ENCODE data around the gene PYGM.

The PYGM gene

DNA sequence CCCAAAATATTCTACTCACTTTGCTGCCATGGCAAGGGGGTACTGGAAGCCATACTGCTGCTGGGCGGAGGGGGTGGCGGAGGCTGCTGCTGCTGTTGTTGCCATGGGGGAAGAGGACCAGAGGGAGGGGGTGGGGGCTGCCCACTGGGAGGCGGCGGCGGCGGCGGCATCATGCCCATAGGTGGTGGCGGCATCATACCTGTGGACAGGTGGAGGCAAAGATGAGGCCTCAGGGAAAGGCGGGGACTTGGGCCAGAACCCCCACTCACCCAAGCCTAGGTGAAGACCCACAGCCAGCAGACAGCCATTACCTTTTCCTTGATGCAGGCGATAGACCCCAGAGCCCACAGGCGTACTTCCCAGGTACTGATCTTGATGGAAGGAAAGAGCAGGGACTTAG is 7.1 kb upstream of the PYGM start:
- no peak overlapping the region for H3K9ac ChIP-seq (ENCODE audit: insufficient read length)
- no peak overlapping the region for H3K4me3 ChIP-seq
- H3K9me3 ChIP-seq (ENCODE audit: low read depth, low read length) = no peaks in the 10 kb centered on the region
- peaks cover 92% of the 10 kb centered on the region for H3K36me3 ChIP-seq (ENCODE audit: insufficient read depth, low read length)
- no peak overlapping the region for H3K27ac ChIP-seq
- no peak for DNase-seq (ENCODE audit: low read depth, low spot score)
- TF ChIP-seq EZH2 (IDR thresholded peaks at IDR 0.05) = no peak

DNA sequence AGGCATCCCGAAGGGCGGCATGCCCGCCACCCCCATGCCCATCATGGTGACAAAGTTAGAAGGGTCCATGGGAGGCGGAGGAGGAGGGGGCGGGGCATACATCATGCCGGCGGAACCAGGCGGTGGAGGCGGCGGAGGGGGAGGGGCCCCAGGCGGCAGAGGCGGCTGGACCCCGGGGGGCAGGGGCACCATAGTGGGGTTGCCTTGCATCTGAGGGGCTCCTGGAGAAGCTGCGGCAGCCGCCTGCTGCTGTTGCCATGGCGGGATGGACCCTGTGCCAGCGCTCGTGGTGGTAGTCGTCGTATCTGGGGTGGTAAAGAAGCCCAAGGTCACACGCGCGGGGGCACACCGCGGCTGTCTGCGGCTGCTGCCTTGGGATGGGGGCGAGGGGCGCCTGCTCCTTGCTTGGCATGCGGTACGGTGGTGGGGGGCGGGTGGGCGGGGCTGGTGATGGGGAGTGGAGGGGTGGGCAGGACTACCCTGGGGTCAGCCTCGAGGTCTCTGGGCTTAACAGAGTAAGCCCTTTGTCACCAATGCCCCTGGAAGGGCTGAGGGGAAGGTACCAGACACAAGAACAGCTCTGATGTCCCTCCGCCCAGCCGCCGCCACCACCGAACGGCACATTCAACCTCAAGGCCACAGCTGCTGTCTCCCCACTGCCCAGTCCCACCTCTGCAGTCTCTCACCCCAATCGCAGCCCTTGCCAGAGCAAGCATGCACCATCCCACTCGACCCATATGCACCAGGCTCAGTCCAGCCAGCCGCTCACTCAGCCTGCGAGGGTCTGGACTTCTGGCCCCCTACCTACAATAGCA is 6.3 kb upstream of the PYGM start:
- Histone ChIP-seq H3K27ac (no peak overlapping the region), H3K4me3 (no peak overlapping the region), H3K36me3 (ENCODE audit: insufficient read depth, low read length) (peaks cover 84% of the 10 kb centered on the region), H3K9ac (ENCODE audit: insufficient read length) (no peak overlapping the region), H3K9me3 (ENCODE audit: low read depth, low read length) (no peaks in the 10 kb centered on the region)
- no peak for DNase-seq (ENCODE audit: low read depth, low spot score)
- TF ChIP-seq EZH2 (IDR thresholded peaks at IDR 0.05) (no peak), POLR2AphosphoS5 (IDR thresholded peaks at IDR 0.05; ENCODE audit: borderline replicate concordance, low read depth, low read length) (no peak), FOXP2 (optimal IDR thresholded peaks at IDR 0.05; ENCODE audit: control extremely low read depth, extremely low read length, insufficient read depth) (no peak)

GRCh38 chr11:64765291-64765850 is 5.6 kb upstream of the PYGM start:
- no peak for DNase-seq (ENCODE audit: low read depth, low spot score)
- H3K36me3 ChIP-seq (ENCODE audit: insufficient read depth, low read length) = peaks cover 77% of the 10 kb centered on the region
- 0 out of 2 replicates have a peak overlapping the region, but pooled peaks have one; percentile 19 for H3K27ac ChIP-seq
- no peak overlapping the region for H3K4me3 ChIP-seq
- H3K9me3 ChIP-seq (ENCODE audit: low read depth, low read length) = no peaks in the 10 kb centered on the region
- TF ChIP-seq POLR2AphosphoS5 (IDR thresholded peaks at IDR 0.05; ENCODE audit: borderline replicate concordance, low read depth, low read length) = no peak
- H3K9ac ChIP-seq (ENCODE audit: insufficient read length) = no peak overlapping the region

GRCh38 chr11:64764753-64765152 is 5.0 kb upstream of the PYGM start:
- DNase-seq (ENCODE audit: low read depth, low spot score) = no peak
- H3K4me3 ChIP-seq = no peak overlapping the region
- peaks cover 71% of the 10 kb centered on the region for H3K36me3 ChIP-seq (ENCODE audit: insufficient read depth, low read length)
- H3K9me3 ChIP-seq (ENCODE audit: low read depth, low read length) = no peaks in the 10 kb centered on the region
- H3K27ac ChIP-seq = 0 out of 2 replicates have a peak overlapping the region, but pooled peaks have one; percentile 19
- TF ChIP-seq FOXP2 (optimal IDR thresholded peaks at IDR 0.05; ENCODE audit: control extremely low read depth, extremely low read length, insufficient read depth) (no peak), EZH2 (IDR thresholded peaks at IDR 0.05) (no peak), POLR2AphosphoS5 (IDR thresholded peaks at IDR 0.05; ENCODE audit: borderline replicate concordance, low read depth, low read length) (no peak; the same call in 1 of the 2 replicates)
- H3K9ac ChIP-seq (ENCODE audit: insufficient read length) = no peak overlapping the region

- H3K27ac ChIP-seq = peak overlapping the region; percentile 21; the same call in 1 of the 2 replicates
- no peak overlapping the region for H3K4me3 ChIP-seq
- H3K9me3 ChIP-seq (ENCODE audit: low read depth, low read length) = no peaks in the 10 kb centered on the region
- no peak for DNase-seq (ENCODE audit: low read depth, low spot score)
- TF ChIP-seq EZH2 (IDR thresholded peaks at IDR 0.05) = no peak
- TF ChIP-seq FOXP2 (optimal IDR thresholded peaks at IDR 0.05; ENCODE audit: control extremely low read depth, extremely low read length, insufficient read depth) = no peak
- TF ChIP-seq POLR2AphosphoS5 (IDR thresholded peaks at IDR 0.05; ENCODE audit: borderline replicate concordance, low read depth, low read length) = no peak
- no peak overlapping the region for H3K9ac ChIP-seq (ENCODE audit: insufficient read length)
- peaks cover 64% of the 10 kb centered on the region for H3K36me3 ChIP-seq (ENCODE audit: insufficient read depth, low read length)
Observed at GRCh38 chr11:64764040-64764611, 4.4 kb upstream of the PYGM start.

DNA sequence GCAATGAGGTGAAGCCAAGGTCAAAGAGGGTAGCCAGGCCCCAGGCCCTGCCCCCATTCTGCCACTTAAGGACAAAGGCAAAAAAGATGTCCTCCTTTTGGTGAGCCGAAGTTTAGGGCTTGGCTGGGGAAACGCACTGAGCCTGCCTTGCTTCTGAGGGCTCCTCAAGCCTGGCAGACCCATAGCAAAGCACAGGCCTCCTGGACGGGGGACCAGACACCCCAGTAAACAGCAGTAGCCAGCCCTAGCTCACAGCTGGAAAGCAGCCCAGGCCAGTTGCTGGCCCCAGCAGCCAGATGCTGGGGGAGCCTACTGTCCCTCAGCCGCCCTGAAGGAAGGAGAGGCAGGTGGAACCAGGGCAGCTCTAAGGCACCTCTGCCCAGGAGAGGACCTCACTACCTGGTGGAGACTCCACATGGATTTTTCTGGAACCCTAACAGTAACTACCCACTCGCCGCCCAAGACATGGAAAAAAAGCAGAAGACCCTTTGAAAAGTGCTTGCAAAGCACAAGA is 3.8 kb upstream of the PYGM start:
- H3K9ac ChIP-seq (ENCODE audit: insufficient read length) = no peak overlapping the region
- H3K27ac ChIP-seq = peak overlapping the region; percentile 21; the same call in 1 of the 2 replicates
- no peak overlapping the region for H3K4me3 ChIP-seq
- H3K9me3 ChIP-seq (ENCODE audit: low read depth, low read length) = no peaks in the 10 kb centered on the region
- DNase-seq (ENCODE audit: low read depth, low spot score) = no peak
- no peak for TF ChIP-seq EZH2 (IDR thresholded peaks at IDR 0.05)
- no peak for TF ChIP-seq POLR2AphosphoS5 (IDR thresholded peaks at IDR 0.05; ENCODE audit: borderline replicate concordance, low read depth, low read length)
- no peak for TF ChIP-seq FOXP2 (optimal IDR thresholded peaks at IDR 0.05; ENCODE audit: control extremely low read depth, extremely low read length, insufficient read depth)
- H3K36me3 ChIP-seq (ENCODE audit: insufficient read depth, low read length) = peaks cover 59% of the 10 kb centered on the region

DNA sequence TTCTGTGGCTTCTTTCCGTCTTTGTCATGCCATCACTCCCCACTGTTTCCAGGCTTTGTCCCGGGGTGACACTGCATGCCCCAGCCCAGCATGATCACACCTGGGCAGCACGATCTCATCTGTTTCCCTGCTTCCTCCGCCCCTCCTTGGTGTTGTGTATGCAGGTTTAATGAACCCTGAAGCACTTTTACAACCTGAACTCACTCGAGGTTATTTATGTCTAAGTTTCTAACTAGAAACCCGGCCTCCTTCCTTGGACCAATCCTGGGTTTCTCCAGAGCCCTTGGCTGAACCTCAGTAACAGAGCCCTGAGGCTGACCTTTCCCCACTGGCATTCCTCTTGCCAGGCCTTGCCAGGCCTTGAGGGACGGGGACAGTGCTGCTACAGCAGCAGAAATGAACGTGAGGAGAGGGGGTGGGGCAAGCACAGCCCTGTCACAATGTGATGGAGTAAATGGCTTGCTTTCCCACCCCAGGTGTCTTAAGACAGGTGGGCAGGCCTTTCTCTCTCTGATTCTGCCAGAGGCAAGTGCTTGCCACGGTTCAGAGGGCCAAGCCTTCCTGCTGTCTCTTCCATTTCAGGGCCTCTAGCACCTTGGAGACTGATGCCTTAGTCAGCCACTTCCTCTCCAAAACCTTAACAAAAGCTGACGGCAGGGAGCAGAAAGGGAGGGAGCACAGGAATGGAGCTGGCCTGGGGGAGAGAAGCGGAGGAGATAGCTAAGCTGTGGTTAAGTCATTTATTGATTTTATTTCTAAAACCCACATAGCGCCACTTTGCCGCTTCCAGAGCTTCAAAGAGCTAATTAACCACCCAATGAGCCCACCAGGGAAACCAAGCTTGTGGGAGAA is 3.1 kb upstream of the PYGM start:
- DNase-seq (ENCODE audit: low read depth, low spot score) = no peak
- peaks cover 52% of the 10 kb centered on the region for H3K36me3 ChIP-seq (ENCODE audit: insufficient read depth, low read length)
- 0 out of 2 replicates have a peak, but pooled peaks have one; percentile 16 for TF ChIP-seq POLR2AphosphoS5 (IDR thresholded peaks at IDR 0.05; ENCODE audit: borderline replicate concordance, low read depth, low read length)
- TF ChIP-seq FOXP2 (optimal IDR thresholded peaks at IDR 0.05; ENCODE audit: control extremely low read depth, extremely low read length, insufficient read depth) = no peak
- H3K27ac ChIP-seq = peak overlapping the region; percentile 21; the same call in 1 of the 2 replicates
- no peaks in the 10 kb centered on the region for H3K9me3 ChIP-seq (ENCODE audit: low read depth, low read length)
- H3K4me3 ChIP-seq = no peak overlapping the region
- no peak overlapping the region for H3K9ac ChIP-seq (ENCODE audit: insufficient read length)

DNA sequence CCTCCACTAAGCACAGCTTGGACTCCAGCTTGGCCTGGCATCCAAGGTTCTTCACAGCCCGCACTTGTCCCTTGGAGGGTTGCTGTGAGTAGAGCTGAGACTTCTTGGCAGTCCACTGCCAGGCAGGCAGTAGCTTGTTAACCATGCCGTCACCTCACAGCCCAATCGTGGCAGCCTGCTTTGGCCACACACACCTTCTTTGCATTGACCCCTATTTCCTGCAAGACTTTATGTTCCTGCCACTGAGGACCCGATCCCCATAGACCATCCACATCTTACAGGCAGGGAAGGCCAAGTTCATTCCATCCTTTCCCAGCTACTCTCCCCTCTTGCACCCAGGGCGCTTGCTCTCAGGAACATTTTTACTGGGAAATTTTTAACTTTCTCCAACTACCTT is 2.5 kb upstream of the PYGM start:
- no peak overlapping the region for H3K9ac ChIP-seq (ENCODE audit: insufficient read length)
- DNase-seq (ENCODE audit: low read depth, low spot score) = no peak
- TF ChIP-seq EZH2 (IDR thresholded peaks at IDR 0.05) (no peak), POLR2AphosphoS5 (IDR thresholded peaks at IDR 0.05; ENCODE audit: borderline replicate concordance, low read depth, low read length) (peak; percentile 59)
- peaks cover 46% of the 10 kb centered on the region for H3K36me3 ChIP-seq (ENCODE audit: insufficient read depth, low read length)
- H3K9me3 ChIP-seq (ENCODE audit: low read depth, low read length) = no peaks in the 10 kb centered on the region
- no peak overlapping the region for H3K4me3 ChIP-seq
- H3K27ac ChIP-seq = peak overlapping the region; percentile 42; the same call in 1 of the 2 replicates
